ENCODE measurements around the gene NES.

Gene NES, protein sequence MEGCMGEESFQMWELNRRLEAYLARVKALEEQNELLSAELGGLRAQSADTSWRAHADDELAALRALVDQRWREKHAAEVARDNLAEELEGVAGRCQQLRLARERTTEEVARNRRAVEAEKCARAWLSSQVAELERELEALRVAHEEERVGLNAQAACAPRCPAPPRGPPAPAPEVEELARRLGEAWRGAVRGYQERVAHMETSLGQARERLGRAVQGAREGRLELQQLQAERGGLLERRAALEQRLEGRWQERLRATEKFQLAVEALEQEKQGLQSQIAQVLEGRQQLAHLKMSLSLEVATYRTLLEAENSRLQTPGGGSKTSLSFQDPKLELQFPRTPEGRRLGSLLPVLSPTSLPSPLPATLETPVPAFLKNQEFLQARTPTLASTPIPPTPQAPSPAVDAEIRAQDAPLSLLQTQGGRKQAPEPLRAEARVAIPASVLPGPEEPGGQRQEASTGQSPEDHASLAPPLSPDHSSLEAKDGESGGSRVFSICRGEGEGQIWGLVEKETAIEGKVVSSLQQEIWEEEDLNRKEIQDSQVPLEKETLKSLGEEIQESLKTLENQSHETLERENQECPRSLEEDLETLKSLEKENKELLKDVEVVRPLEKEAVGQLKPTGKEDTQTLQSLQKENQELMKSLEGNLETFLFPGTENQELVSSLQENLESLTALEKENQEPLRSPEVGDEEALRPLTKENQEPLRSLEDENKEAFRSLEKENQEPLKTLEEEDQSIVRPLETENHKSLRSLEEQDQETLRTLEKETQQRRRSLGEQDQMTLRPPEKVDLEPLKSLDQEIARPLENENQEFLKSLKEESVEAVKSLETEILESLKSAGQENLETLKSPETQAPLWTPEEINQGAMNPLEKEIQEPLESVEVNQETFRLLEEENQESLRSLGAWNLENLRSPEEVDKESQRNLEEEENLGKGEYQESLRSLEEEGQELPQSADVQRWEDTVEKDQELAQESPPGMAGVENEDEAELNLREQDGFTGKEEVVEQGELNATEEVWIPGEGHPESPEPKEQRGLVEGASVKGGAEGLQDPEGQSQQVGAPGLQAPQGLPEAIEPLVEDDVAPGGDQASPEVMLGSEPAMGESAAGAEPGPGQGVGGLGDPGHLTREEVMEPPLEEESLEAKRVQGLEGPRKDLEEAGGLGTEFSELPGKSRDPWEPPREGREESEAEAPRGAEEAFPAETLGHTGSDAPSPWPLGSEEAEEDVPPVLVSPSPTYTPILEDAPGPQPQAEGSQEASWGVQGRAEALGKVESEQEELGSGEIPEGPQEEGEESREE (N-terminal part only)

DNA sequence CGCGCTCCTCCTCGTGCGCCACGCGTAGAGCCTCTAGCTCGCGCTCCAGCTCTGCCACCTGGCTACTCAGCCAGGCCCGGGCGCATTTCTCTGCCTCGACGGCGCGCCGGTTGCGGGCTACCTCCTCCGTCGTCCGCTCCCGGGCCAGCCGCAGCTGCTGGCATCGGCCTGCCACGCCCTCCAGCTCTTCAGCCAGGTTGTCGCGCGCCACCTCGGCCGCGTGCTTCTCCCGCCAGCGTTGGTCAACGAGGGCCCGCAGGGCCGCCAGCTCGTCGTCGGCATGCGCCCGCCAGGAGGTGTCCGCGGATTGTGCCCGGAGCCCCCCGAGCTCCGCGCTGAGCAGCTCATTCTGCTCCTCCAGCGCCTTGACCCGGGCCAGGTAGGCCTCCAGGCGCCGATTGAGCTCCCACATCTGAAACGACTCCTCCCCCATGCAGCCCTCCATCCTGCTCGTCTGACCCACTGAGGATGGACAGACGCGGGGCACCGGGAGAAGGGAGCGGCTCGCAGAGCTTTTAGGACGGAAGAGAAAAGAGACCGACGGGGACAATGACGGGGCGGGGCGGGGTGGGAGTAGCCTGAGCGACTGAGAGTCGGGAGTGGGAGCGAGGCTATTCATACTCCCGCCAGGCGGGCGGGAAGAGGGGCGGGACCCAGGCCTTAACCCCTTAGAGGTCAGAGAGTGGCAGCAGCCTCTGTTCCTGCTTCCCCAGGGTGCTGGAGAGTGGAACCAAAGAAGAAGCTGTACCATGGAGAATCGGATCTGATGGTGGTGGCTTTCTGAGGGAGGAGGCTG is at the start of gene NES:
TSS of gene NES (minus strand) at position 588 of the 796 bp plus-strand sequence. CDS start at position 445, 143 bp downstream.
- no peak for DNase-seq (ENCODE audit: low read depth in 2 of 2)

DNA sequence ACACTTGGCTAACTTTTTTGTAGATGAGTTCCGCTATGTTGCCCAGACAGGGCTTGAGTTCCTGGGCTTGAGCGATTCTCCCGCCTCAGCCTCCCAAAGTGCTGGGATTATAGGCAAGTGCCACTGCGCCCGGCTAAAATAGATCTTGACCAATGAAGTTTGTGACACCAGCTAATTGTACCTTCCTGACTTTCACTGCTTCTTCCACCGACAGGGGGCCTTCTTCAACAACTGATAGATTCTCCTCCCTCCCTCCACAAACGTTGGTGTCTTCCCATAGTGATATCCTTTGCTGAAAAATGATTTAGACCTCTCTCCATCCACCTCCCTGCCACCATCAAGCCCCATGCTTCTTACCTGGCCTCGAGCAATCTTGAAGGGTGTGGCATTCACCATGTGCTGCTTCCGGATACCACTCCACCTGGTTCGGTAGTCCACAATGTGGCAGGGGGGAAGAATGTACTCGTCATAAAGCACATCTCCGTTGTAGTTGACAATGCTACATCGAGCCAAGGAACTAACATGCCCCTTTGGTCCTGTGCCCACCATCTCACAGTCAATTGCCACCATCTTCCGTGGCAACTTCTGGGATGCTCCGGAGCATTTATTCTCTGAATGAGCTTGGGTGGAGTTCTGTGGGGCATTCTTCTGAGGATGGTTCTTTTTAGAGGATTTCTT is 49.5 kb upstream of the NES start:
- no peak for DNase-seq (ENCODE audit: low read depth in 2 of 2)

DNA sequence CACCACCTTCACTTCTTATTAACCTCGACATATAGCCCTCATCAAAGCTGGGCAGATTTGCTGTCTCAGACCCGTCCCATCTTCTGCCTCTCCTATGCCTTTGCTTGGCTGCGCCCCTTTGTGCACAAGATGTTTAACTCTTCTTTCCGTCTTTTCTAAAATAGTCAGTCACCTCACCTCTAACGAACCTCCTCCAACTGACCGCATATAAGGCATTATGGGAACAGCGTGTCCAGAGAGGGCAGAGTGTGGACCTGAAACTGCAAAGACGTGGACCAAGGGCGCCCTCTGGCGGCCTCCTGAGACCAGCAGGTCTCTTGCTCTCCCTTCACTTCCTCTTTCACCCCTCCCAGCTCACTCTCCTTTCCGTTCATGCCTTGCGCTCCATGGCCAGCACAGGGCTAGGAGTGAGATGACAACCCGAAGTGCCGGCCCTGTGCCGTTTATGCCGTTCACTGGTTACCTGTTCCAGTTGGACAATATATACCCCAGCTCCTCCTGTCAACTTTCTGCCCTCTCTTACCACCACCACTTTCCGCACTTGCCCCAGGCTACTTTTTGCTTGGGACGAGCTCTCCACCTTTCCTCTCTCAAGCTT is 48.6 kb upstream of the NES start:
- peak in 1 of 2 donors; percentile 50 for DNase-seq (ENCODE audit: low read depth in 2 of 2)

DNA sequence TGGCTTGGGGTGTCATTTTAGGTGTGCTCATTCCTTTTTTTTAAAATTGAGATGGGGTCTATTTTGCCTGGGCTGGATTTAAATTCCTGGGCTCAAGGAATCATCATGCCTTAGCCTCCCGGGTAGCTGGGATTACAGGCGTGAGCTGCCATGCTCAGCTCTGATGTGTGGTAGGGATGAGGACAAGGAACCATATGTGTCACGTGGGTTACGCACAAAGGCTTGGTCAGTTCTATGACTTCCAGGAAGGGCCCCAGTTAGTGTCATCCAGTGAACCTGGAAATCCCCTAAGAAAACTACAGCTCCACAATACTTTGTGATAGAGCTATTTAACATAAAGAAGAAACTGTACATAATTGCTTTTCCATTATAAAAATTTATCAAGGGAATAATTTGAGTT is 44.3 kb upstream of the NES start:
- DNase-seq (ENCODE audit: low read depth in 2 of 2): no peak

DNA sequence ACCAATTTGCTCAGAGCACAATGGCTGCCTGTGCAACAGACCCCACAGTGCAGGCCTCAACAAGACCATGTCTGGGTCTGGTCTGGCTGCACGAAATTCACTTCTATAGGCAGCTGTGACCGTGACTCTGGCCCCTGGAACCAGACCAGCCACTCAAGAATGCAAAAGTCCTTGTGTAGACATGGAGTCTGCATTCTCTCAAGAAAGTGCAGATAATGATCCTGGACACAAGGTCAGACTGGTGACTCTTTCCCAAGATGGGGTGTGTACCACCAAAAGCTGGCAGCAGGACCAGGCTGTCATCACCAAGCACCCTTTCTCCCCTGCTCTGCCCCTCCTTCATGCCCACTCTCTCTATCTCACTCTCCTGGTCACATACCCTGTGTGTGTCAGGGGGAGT is 43.9 kb upstream of the NES start:
- no peak for DNase-seq (ENCODE audit: low read depth in 2 of 2)

DNA sequence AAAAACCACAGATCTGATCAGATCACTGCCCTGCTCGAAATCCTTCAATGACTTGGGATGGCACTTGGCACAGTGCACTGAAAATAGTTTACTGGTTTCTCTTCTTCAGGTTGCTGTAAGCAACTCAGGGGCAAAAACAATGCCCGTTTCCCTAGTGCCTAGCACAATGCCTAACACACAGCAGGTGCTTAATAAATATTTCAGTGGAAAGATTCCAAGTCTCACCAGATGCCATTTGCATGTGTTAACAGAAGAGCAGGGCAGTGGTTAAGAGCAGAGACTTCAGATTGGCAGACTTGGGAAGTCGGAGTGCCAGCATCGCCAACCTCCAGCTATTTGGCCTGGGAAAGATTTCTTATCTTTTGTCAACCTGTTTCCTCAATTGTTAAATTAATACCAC is 40.1 kb upstream of the NES start:
- no peak for DNase-seq (ENCODE audit: low read depth in 2 of 2)

DNA sequence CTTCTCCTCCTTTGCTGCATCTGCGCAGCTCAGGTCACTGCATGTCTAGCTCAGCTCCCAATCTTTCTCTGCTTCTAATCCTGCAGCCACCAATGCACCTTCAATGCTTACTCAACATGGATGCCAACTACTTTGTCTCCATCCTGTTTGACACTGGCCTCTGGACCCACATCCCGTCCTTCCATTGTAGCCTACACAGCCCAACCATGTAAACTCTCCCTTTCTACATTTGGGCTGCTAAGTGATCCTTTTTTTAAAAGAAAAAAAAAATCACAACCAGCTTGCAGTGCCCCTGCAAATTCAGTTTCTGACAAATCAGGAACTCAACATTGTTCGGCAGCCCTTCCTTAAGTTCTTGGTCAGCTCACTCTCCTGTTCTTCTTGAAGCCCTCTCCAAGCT is 37.6 kb upstream of the NES start:
- no peak for DNase-seq (ENCODE audit: low read depth in 2 of 2)

DNA sequence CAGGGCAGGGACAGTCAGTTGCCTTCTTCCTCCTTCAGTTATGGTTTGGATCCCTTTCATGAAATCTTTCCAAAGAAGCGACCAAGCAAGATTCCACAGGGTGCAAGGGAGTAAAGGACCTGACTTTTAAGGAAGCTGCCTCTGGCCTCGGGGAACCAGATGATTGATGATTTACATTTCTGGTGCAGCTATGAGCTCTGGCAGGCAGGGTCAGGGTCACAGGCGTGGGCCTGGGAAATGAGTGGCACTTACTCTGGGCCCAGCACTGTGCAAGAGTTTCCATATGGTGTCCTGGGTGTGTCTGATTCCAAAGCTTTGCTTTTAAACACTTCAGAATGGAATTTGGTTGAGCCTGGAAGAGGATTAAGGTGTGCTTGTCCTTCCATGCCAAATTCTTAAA is 35.4 kb upstream of the NES start:
- DNase-seq (ENCODE audit: low read depth in 2 of 2): no peak

DNA sequence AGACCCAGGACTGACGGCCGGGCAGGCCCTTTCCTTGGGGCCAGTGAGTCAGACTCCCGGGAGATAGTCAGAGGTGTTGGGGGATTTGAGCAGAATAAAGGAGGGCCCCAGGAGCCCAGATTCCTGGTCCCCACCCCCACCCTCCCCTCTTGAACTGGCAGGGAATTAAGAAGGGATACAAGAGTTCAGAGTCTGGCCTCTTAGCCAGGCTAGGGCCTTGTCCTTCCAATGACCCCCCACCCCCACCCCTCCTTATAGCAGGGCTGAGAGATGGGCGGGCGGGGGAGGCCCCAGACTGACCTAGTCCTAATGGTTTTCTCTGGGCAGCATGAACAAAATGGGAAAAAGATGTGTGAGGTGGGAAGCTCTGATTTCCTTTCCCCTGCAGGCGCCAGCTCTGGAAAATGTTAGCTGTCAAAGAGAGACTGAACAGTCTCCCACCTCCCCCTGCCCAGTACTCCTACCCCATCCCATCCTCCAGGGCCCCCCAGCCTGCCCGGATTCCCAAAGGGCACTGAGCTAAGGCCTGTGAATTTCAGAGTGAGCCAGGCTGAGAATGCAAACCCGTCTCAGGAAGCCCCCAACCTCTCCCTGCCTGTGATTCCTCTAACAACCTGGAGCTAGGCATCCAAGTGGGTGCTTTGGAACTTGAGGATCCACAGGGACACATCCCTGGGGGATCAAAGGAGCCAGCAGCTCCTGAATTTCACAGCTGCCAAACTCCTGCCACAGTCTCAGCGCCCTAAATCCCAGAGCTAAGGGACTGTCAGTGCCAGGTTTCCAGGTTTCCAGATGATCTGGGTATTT is 34.0 kb upstream of the NES start:
- no peak for DNase-seq (ENCODE audit: low read depth in 2 of 2)

DNA sequence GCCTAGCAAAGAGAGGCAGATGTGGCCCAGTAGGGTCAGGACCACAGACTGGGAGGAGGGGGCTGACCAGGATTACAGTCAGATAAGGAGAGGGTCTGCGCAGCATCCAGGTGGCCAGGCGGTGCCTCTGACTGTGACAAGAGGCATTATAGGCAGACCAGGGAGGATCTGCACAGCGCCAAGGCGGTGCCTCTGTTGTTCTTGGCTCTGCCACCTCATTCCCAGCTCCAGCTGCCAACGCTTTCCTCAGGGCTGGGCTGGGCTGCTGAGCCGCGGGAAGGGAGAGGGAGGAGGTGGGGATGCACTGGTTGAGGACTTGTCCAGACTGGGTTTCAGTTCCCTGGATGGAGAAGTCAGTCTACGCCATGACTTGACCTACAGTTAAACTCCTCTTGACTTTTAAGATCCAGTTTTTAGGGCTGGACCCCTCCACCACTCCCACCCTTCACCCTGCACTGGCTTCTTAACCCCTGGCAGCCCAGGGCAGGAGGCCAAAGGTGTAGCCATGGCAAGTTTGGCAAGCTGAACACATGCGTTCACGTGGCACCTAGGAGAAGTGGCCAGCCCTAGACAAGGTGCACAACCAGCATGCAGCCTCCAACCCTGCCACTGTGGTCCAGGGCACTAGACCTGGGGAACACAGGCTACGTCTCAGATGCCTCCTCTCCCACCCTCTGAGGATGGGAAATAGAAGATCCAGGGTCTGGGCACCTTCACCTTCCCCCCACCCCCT is 32.7 kb upstream of the NES start:
- no peak for DNase-seq (ENCODE audit: low read depth in 2 of 2)

DNA sequence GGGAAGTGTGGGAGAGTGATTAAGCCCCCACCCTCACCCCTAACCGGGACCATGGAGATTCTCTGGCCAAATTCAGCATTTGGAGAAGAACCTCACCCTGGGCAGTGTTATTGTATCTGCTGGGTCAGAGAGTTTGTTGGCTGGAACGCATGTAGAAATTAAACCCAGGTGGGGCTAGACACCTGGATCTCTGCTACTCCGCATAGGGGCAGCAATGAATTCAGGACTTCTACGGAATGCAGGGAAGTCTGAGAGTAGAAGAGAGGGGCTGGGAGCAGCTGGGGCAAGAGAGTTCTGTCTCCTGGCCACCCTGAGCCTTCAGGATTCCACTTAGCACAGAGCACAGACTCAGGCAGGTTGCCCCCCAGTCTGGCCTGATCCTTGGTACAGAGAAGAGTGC is 31.8 kb upstream of the NES start:
- no peak for DNase-seq (ENCODE audit: low read depth in 2 of 2)

DNA sequence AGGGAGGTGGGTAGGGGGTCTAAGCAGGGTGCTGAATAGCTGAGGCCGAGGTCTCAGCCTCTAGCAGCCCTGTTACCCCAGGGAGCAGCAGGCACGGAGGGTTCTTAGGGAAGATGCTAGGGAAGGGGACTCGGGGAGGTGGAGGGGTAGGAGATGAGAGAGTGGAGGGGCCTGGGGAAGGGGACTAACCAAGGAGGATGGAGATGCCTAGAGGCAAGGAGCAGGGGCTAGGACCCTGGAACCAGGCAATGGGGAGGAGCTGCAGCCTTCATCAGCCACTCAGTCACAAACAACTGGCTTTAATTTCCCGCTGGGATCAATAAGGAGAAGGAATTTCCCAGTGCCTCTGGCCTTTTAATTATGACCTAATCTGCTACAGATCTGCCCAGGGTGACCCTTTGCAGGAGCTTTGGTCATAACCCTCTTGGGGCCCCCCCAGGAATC is 31.0 kb upstream of the NES start:
- DNase-seq (ENCODE audit: low read depth in 2 of 2): no peak

DNA sequence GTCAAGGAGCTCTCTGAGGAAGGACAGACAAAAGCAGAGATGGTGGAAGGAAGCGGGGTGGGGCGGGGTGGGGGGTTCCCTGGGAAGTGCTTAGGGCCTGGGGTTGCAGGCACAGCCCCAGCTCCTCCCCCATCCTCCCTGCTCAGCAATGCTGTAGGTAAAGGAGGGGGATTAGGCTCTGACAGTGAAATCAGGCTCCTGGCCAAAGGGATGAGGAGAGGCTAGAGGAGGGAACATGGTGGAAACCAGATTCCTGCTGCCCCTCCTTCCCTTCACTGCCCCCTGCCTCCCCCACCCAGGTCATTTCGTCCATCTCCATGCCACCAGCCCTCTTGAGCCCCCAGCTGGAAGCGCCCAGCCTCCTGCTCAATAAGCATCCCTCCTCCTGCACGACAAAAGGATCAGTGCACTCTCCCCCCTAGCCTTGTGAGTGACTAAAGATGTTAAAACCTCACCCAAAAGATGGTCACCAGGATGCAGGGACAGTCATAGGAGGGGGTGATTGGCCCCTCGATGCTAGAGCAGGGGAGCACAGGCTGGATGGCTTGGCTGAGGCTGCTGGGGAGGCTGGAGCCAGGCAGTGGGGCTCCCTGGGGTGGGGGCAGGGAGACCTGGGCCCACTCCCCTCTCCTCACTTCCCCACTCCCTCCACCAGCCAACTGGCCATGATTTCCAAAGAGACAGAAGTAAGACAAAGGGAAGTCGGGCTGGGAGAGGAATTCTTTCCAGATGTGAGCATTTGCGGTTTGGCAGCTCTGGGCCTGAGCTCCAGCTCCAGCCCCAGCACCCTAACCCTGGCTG is 30.4 kb upstream of the NES start:
- no peak for DNase-seq (ENCODE audit: low read depth in 2 of 2)

DNA sequence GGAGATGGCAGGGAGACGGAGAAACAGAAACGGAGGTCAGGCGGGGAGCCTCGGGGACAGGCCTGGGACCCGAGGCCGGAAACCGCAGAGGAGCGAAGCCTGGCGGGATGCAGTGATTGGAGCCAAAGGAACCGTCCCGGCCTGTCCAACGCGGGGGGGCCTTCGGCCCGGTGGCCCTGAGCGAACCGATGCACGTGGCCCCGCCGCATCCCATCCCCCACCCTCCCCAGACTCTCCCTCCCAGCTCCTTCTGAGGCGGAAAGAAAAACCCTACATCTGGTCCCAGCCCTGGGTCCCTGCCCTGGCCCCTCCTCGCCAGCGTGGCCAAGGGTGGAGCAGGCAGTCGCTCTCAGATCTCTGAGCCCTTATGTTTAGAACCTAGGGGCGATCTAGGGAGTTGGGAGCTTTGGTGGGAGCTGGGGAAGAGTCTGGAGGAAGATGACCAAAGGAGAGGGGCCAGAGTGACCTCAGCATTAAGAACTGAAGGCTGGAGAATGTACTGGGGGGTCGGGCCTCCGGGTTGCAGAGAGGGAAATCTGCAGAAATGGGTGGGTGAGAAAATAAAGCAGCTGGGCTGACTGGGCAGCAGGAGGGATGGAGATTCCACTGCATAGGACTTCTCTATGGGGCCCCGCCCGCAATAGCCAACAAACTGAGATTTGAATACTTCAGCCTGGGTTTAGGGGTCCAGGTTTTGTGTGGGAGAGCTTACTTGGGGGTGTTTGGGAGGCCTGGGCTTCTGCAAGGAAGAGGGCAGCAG is 29.6 kb upstream of the NES start:
- no peak for DNase-seq (ENCODE audit: low read depth in 2 of 2)

DNA sequence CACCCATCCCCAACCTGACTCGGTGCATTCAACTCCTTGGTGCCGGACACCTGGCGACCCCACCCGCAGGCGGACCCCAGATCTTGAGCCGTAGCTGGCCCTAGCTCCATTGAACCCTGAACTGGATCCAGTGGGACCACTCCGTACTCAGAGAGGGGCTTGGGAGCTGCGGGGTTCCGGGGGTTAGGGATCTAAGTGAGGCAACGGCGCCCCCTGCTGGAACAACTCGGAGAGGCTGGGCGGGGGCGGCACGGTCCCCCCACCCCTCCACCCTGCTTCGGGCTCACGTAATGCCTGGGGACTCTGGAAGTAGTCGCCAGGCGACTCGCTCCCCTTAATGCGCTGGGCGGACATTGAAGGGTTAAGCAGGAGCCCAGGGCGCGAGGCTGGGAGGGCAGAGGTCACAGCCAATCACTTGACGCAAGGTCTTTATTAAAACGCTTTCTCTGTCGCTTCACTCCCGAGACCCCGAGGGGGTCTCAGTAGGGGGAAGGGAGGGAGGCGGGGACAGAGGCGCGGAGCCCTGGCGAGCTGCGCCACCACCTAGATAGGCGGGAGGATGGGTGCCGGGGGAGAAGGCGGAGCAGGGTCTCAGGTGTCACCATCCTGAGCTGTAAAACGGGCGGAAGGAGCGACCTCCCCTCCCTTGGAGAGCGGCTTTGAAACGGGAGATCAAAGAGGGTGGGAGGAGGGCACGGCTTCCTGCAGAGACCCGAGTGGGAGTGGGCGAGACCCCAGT is 28.9 kb upstream of the NES start:
- peak; percentile 34 to 39 for DNase-seq (ENCODE audit: low read depth in 2 of 2)

DNA sequence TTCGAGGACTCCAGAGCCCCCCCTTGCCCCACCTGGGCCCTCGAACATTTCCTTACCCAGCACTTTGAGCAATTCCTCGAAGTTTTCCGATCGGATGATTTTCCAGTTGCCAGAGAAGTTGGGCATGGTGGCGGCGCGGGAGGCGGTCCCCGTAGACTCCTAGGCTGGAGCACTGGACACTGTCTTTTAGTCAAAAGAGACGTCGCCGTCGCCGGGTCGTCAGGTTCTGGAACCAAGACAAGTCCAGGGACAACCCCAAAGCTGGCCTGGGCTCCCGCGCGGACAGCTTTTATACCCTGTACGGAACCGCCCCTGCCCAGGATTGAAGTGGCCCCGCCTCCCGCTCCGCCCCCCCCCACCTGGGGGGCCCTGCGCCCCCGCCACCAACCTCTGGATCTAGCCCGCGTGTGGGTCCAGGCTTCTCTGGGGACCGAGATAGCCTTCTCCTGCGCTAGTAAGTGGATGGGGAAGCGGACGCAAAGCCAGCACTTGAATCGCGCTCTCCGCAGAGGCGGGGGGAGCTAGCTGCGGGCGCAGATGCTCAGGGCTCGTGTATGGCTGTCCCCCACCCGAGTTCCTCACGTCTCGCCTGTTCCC is 28.2 kb upstream of the NES start, which contains the start of gene CRABP2:
TSS of gene CRABP2 (minus strand) at position 263 of the 597 bp plus-strand sequence. CDS start at position 126, 137 bp downstream.
- no peak for DNase-seq (ENCODE audit: low read depth in 2 of 2)

Data from stimulated activated CD8-positive, alpha-beta memory T cell treated with anti-CD3 and anti-CD28 coated beads, Interleukin-15, amount 100 ng/mL, for 4 hours (primary cell).